Psoas muscle (tissue), 8 donors: ENCODE measurements around the gene ABR. TPM values are rescaled to one million over a fixed set of nuclear protein-coding genes. Genes with fewer than 3 reads are reported as not detected.

Source experiments
- ATAC-seq, 4 donors: fragments of 200-7000 bp; cut with Tn5 transposase; one replicate each; pipeline ENCODE4 v1.9.1; 2020; ENCODE audit warnings: moderate library complexity in 3 of 4, mild to moderate bottlenecking in 2 of 4
- DNase-seq, 2 donors: peaks; one replicate each; pipeline ENCODE4 v3.0.0-alpha.2; 2020
- H3K27ac ChIP-seq: fragments of 200-600 bp; one replicate; pipeline ENCODE4 v1.8.0; 2022
- H3K27me3 ChIP-seq, 3 donors: fragments of 200-600 bp in 1 of 3; one replicate each; pipeline versions ENCODE4 v1.6.1 to v1.8.0; 2013 to 2022; ENCODE audit warnings: low read length in 2 of 3, mild to moderate bottlenecking in 2 of 3, moderate library complexity in 1 of 3; ENCODE audit not compliant: insufficient read depth in 3 of 3
- H3K36me3 ChIP-seq, 2 donors: fragments of 200-600 bp in 1 of 2; one replicate each; pipeline versions ENCODE4 v1.6.1 to v1.8.0; 2013 to 2022; ENCODE audit warnings: low read depth in 1 of 2, mild to moderate bottlenecking in 1 of 2, moderate library complexity in 1 of 2; ENCODE audit not compliant: insufficient read depth in 1 of 2
- H3K4me1 ChIP-seq: fragments of 200-600 bp; one replicate; pipeline ENCODE4 v1.8.0; 2022
- H3K4me3 ChIP-seq: fragments of 200-600 bp; one replicate; pipeline ENCODE4 v1.8.0; 2022; ENCODE audit warnings: mild to moderate bottlenecking
- H3K9me3 ChIP-seq: fragments of 200-600 bp; one replicate; pipeline ENCODE4 v1.8.0; 2022
- WGBS, 3 donors: extraction: QIAGEN DNeasy Blood & Tissue Kit; methylation state at CpG; one replicate each; pipeline versions ENCODE4 v1.1.6 to v1.1.7; 2013; 5-methylcytosine and 5-hydroxymethylcytosine counted together
- intact Hi-C, 2 donors: fragments of 100-400 bp; cut with DNase I; formaldehyde crosslinking; loops; one replicate each; pipeline versions ENCODE4 v1.11.0 to v1.14.2; 2022
- polyA plus RNA-seq, 3 donors: library from polyadenylated mRNA; stranded (reverse); fragments of 200-250 nt; gene quantifications; one replicate each; pipeline ENCODE4 v1.2.3, GENCODE V29; 2013
- total RNA-seq, 4 donors: library from RNA; stranded (reverse); fragmentation: NEBNext Ultra II Directional in 2 of 4; extraction: Animal tissue kit (Norgen Biotek cat#: 25700) in 2 of 4; gene quantifications; one replicate each; pipeline versions ENCODE4 v1.2.1 to v1.2.4, GENCODE V29; 2021 to 2023
- TF ChIP-seq, protein P1 (sequence below): fragments of 200-600 bp; IDR thresholded peaks from one replicate; pipeline ENCODE4 v1.8.0; 2022; ENCODE audit warnings: antibody characterized with exemption
- donor health status: healthy with polysubstance abuse.
- donor health status: DM: no; HTN: no; CAD: no; lungs with moderate emphysema.
- donor health status: Bipolar disorder and iron deficiency.
- donor health status: healthy.
- donor health status: DM: yes; HTN: yes; CAD: no.
- donor health status: DM: no; HTN: no; CAD: no.
- donor health status: DM: no; HTN: no; CAD: no.
- donor health status: DM: yes; HTN: yes; CAD: no.

The ABR gene
- total and polyA plus RNA-seq, 7 donors: 5.8 to 25.4 (median 9.8) TPM

DNA sequence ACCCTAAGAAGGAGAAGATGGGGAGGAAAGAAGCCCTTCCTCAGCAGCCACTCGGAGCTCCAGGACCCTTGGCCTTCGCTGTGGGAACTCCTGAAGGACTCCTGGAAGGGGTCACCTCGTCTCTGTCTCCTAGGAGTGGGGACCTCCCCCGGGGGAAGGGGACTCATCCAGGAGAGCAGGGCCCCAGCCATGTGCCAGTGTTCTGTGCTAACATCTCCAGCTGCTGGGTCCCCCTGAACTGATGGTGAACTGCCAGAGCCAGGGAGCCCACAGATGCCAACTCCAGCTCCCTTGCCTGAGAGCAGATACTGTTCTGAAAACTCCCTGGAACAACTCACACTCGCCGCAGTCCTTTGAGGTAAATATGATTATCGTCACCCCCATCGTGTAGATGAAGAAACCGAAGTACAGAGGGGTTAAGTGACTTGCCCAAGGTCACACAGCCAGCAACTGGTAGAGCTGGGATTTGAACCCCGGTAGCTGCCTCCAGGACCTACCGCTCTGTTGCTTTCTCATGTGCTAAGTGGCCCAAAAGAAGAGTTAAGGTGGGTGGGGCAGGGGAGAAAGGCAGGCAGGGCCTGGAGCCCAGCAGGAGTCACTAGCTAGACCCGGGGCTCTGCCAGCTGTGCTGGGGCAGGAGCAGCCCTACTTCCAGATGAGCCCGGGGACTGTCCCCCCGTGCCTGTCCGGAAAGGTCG lies 172.3 kb downstream of the ABR start:
- intact Hi-C loops: loop anchor here (1.0 to 10.0 kb wide), 3 partner anchors 19 to 47 kb away; no protein-coding TSS in a partner anchor
- Histone ChIP-seq H3K27me3 (no peaks in the 10 kb centered on the region), H3K27ac (peak overlapping the region; percentile 60), H3K9me3 (no peaks in the 10 kb centered on the region), H3K4me3 (no peak overlapping the region), H3K36me3 (peaks cover 2 to 56% of the 10 kb centered on the region in 2 donors), H3K4me1 (peaks cover 39% of the 10 kb centered on the region)
- TF ChIP-seq, protein P1, sequence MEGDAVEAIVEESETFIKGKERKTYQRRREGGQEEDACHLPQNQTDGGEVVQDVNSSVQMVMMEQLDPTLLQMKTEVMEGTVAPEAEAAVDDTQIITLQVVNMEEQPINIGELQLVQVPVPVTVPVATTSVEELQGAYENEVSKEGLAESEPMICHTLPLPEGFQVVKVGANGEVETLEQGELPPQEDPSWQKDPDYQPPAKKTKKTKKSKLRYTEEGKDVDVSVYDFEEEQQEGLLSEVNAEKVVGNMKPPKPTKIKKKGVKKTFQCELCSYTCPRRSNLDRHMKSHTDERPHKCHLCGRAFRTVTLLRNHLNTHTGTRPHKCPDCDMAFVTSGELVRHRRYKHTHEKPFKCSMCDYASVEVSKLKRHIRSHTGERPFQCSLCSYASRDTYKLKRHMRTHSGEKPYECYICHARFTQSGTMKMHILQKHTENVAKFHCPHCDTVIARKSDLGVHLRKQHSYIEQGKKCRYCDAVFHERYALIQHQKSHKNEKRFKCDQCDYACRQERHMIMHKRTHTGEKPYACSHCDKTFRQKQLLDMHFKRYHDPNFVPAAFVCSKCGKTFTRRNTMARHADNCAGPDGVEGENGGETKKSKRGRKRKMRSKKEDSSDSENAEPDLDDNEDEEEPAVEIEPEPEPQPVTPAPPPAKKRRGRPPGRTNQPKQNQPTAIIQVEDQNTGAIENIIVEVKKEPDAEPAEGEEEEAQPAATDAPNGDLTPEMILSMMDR: no peak
- 48 to 67% (median 52%) methylated on average over 16 of the region's 16 CpGs for WGBS, 3 donors
- peak in 2 of 4 donors; percentile 2 to 7 for ATAC-seq
- no peak for DNase-seq

DNA sequence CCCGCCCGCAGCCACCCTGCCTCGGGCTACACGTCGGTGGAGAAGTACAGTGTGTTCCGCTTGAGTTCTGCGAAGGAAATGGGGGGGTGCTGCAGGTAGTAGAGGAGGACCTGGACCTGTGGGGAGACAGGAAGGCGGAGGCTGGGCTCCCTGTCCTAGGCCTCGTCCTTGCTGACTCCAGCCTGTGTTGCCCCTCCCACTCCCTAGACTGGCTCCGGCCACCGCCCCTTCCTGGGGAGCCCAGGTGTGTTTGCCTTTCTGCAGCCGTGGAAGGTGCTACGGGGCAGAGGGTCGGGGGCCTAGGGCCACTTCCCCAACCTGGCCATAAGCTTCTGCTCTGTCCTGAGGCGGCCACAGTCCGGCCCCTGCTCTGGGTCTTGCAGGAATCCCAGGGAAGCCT lies 173.7 kb downstream of the ABR start:
- no peak for DNase-seq
- H3K27ac ChIP-seq: peak overlapping the region; percentile 78
- 59 to 62% (median 62%) methylated on average over 12 to 16 of the region's 16 CpGs for WGBS, 3 donors
- H3K4me1 ChIP-seq: peaks cover 53% of the 10 kb centered on the region
- no peaks in the 10 kb centered on the region for H3K9me3 ChIP-seq
- intact Hi-C loops: loop anchor here (5.0 to 10.0 kb wide), 2 partner anchors 36 to 49 kb away; no protein-coding TSS in a partner anchor
- H3K36me3 ChIP-seq: peaks cover 2 to 57% of the 10 kb centered on the region in 2 donors
- H3K4me3 ChIP-seq: peak overlapping the region; percentile 29
- TF ChIP-seq, protein P1: no peak
- peak in 3 of 4 donors; percentile 1 to 8 (median 4) for ATAC-seq
- no peaks in the 10 kb centered on the region for H3K27me3 ChIP-seq

DNA sequence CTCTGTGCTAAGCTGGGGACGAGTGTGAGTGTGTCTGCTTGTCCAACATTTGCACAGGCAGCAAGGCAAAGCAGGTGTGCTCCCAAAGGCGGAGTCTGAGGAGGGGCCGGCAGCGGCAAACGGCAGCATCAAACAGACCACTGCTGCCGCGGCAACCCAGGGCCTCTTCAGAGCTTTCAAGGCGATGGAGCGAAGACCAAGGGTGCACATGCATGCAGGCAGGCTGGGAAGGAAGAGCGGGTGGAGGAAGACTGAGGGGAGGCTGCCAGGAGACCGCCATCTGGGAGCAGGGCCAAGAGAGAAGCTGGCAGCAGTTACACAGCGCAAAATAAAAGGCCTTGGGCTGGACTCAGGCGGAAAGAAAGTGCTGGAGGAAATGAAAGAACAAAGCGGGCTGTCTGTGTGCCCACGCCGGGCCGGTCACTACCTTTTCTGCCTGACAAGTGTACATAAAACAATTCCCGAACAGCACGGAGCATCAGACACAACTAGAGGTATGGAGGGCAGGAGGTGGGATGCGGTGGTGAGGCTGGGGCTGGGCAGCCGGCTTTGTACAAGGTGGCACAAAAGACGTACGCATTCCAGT lies 174.3 kb downstream of the ABR start:
- peak overlapping the region; percentile 29 for H3K4me3 ChIP-seq

DNA sequence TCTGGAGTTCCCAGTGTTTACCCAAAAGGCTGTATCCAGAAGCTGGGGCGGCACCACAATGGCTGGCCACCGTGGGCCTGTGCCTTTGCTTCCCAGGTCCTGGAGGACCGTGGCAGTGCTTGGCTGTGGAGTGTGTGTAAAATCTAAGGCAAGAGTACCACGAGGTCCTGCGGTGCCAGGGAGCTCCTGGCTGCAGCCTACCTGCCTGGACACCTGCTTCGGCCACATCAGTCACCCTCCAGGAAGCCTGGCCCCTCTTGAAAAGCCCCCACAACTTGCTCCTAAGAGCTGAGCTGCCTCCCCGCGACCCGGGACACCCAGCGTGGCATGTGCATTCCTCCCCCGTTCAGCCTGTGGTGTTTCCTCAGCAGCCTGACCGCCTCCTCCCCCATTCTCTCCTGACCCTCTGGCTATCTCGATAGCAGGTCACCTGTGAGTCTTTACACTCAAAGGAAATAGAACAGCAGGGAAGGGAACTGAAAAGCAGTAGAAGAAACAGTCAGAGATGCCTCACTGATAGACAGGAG lies 174.9 kb downstream of the ABR start:
- TF ChIP-seq, protein P1: no peak
- no peak for DNase-seq
- intact Hi-C loops: loop anchor here (2.0 to 10.0 kb wide), 3 partner anchors 37 to 52 kb away; no protein-coding TSS in a partner anchor
- WGBS, 3 donors: 63 to 72% (median 69%) methylated on average over 13 of the region's 13 CpGs
- peak overlapping the region; percentile 78 for H3K27ac ChIP-seq
- no peak for ATAC-seq
- no peak overlapping the region for H3K4me3 ChIP-seq
- H3K36me3 ChIP-seq: peaks cover 2 to 58% of the 10 kb centered on the region in 2 donors
- no peaks in the 10 kb centered on the region for H3K9me3 ChIP-seq
- no peaks in the 10 kb centered on the region for H3K27me3 ChIP-seq
- H3K4me1 ChIP-seq: peaks cover 65% of the 10 kb centered on the region

More for the DNA sequence above, 174.3 kb downstream of the ABR start:
- DNase-seq (peak; percentile 53 to 84), ATAC-seq (peak; percentile 21 to 61 (median 54))
- Histone ChIP-seq H3K9me3 (no peaks in the 10 kb centered on the region), H3K4me1 (peaks cover 59% of the 10 kb centered on the region), H3K36me3 (peaks cover 2 to 58% of the 10 kb centered on the region in 2 donors), H3K27me3 (no peaks in the 10 kb centered on the region), H3K27ac (peak overlapping the region; percentile 78)
- WGBS, 3 donors: 14 to 25% (median 17%) methylated on average over 23 of the region's 23 CpGs
- TF ChIP-seq, protein P1: no peak
- intact Hi-C loops: loop anchor here (2.0 to 10.0 kb wide), 3 partner anchors 37 to 51 kb away; no protein-coding TSS in a partner anchor
